Activated CD4-positive, alpha-beta memory T cell treated with anti-CD3 and anti-CD28 coated beads, Interleukin-2, amount 10 ng/mL, durations not matched to agents 7 days and 5 days (primary cell): Measurements from ENCODE around the gene PHLPP1. TPM values are rescaled to one million over a fixed set of nuclear protein-coding genes. Genes with fewer than 3 reads are reported as not detected.

ENCODE experiments used
- CTCF ChIA-PET: fragments of 350-600 bp; sonication (Branson Sonifier 250); formaldehyde crosslinking; loops from one replicate; lab custom pipeline; 2021; ENCODE audit warnings: antibody characterized with exemption, inconsistent platforms; lab: Charles Lee
- POLR2A ChIA-PET: fragments of 350-600 bp; sonication (Branson Sonifier 250); formaldehyde crosslinking; loops from one replicate; lab custom pipeline; 2021; ENCODE audit warnings: antibody characterized with exemption; lab: Charles Lee
- DNase-seq: peaks from one replicate; pipeline ENCODE4 v3.0.0-alpha.2; 2020
- H3K27ac Mint-ChIP-seq: one replicate; pipeline ENCODE4 v1.8.0; 2021; ENCODE audit warnings: mild to moderate bottlenecking, mixed read lengths
- H3K27me3 Mint-ChIP-seq: one replicate; pipeline ENCODE4 v1.8.0; 2021; ENCODE audit warnings: mixed read lengths
- H3K36me3 Mint-ChIP-seq: one replicate; pipeline ENCODE4 v1.8.0; 2021; ENCODE audit warnings: low read depth, mixed read lengths
- H3K4me1 Mint-ChIP-seq: one replicate; pipeline ENCODE4 v1.8.0; 2021; ENCODE audit warnings: mixed read lengths
- H3K4me3 Mint-ChIP-seq: one replicate; pipeline ENCODE4 v1.8.0; 2021; ENCODE audit warnings: mild to moderate bottlenecking, mixed read lengths
- H3K9me3 Mint-ChIP-seq: one replicate; pipeline ENCODE4 v1.8.0; 2021; ENCODE audit warnings: mixed read lengths
- total RNA-seq, 2 experiments: library from RNA; stranded (reverse); gene quantifications; one replicate each; pipeline ENCODE4 v1.2.3, GENCODE V29; 2021

The PHLPP1 gene
- total RNA-seq, 2 experiments from 2014 or later: 8.1 to 8.9 TPM

DNA sequence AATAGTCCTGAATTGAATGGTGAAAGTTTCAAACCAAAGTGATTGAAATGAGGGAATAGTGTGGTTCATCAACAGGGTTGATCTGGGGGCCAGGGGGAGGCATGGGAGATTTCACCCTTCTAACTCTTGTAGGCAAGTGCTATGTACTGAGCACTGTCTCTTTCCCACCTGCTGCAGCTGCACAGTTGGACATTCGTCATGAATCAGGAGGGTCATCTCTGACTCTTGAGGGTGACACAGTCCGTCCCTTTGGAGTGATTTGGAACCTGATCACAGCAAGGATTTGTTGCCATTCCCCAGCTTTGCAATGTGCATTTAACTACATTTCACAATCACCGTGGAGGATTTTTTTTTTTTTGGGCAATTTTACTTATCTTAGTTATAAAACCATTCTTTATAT lies 224.6 kb downstream of the PHLPP1 start:
- no peaks in the 10 kb centered on the region for H3K9me3 Mint-ChIP-seq
- no peaks in the 10 kb centered on the region for H3K27me3 Mint-ChIP-seq
- H3K4me1 Mint-ChIP-seq: peaks cover 8% of the 10 kb centered on the region
- DNase-seq: no peak
- H3K4me3 Mint-ChIP-seq: no peak overlapping the region
- ChIA-PET CTCF (interaction anchor here (0.7 kb wide), 1 partner anchor 266 kb away, joined by 3 read pairs; no protein-coding TSS in a partner anchor), POLR2A (no interaction called here)
- H3K36me3 Mint-ChIP-seq: no peaks in the 10 kb centered on the region
- H3K27ac Mint-ChIP-seq: no peak overlapping the region

DNA sequence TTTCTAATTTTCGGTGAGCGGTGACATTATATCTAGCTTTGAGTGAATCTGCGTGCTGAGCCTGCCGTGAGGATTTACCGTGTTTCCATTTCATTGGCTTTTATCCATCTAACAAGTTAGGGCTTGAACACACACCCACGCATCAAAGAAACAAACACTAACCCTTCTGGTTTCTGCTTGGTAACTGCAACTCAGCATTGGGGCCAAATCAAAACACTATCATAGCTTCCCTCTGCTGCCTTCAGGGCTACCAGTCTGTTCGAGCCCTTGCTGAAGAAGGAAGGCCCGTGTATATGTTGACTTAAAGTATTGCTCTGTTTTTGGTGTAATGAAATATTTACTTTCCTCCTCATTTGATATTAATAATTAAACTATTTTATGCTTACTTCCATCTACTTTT lies 227.2 kb downstream of the PHLPP1 start:
- ChIA-PET CTCF (interaction anchor here (0.9 kb wide), 1 partner anchor 15 kb away, joined by 3 read pairs; no protein-coding TSS in a partner anchor), POLR2A (no interaction called here)
- Mint-ChIP-seq H3K27me3 (no peaks in the 10 kb centered on the region), H3K36me3 (no peaks in the 10 kb centered on the region), H3K9me3 (no peaks in the 10 kb centered on the region), H3K4me3 (no peak overlapping the region), H3K27ac (no peak overlapping the region), H3K4me1 (peaks cover 6% of the 10 kb centered on the region)
- DNase-seq: no peak

DNA sequence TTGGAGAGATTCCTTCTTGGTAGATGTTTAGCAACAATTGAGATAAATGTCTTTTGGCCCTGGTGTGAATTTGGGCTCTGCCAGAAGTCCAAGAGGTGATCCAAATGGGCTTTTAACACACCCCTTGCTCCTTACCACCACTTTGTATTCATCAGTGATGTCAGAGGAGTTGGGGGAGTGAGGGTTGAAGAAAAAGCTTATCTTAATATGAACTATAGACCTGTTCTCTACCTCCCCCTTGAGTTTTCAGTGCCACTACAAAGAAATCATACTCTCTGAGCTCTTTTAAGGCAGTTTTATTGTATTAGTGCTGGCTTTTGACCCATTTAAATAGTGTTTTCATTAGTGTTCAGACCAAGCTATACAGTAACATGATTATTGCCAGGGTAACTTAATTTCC lies 229.1 kb downstream of the PHLPP1 start:
- no peaks in the 10 kb centered on the region for H3K4me1 Mint-ChIP-seq
- POLR2A ChIA-PET: no interaction called here
- no peaks in the 10 kb centered on the region for H3K9me3 Mint-ChIP-seq
- H3K36me3 Mint-ChIP-seq: no peaks in the 10 kb centered on the region
- no peak overlapping the region for H3K27ac Mint-ChIP-seq
- no peak overlapping the region for H3K4me3 Mint-ChIP-seq
- no peaks in the 10 kb centered on the region for H3K27me3 Mint-ChIP-seq
- CTCF ChIA-PET: interaction anchor here (0.7 kb wide), 1 partner anchor 13 kb away, joined by 3 read pairs; no protein-coding TSS in a partner anchor
- no peak for DNase-seq

DNA sequence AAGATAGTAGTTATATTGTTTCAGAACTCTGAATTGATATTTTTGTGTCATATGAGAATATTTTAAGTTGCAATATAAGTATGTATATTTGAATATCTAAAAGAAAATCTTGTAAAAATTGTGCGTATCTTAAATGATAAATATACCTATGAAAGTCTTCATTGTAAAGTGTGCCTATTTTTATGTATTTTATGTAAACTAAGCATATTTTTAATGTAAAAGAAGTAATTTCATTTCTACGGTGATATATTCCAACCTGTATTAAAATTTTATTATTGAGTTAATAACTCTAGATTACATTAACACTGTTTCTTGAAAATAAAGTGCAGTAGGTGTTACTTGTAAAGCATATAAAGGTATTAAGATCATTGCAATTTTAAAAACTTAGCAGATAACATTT lies 233.4 kb downstream of the PHLPP1 start:
- POLR2A ChIA-PET: no interaction called here
- Mint-ChIP-seq H3K9me3 (no peaks in the 10 kb centered on the region), H3K4me1 (peaks cover 7% of the 10 kb centered on the region), H3K4me3 (no peak overlapping the region), H3K27ac (no peak overlapping the region), H3K27me3 (no peaks in the 10 kb centered on the region), H3K36me3 (no peaks in the 10 kb centered on the region)
- CTCF ChIA-PET: interaction anchor here (1.3 kb wide), 1 partner anchor 9 kb away, joined by 4 read pairs; no protein-coding TSS in a partner anchor
- DNase-seq: no peak

DNA sequence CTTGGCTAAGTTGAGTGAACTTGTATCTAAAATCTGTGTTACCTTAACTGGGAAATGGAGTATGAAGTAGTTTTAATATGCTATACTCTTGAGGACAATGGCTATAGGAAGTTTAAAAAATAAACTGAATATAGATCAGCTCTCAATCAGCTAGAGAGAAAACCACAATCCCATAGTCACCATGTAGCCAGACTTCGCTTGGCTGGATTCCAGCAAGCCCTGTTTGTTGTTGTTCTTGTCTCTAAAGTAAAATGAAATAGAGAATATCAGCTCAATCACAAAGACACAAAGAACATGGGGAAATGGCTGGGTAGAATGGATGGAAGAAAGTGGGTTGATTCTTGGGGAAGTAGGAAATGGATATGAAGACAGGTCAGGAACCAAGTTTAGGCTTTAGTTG lies 234.9 kb downstream of the PHLPP1 start:
- DNase-seq: no peak
- CTCF ChIA-PET: interaction anchor here (1.1 kb wide), 1 partner anchor 17 kb away, joined by 3 read pairs; no protein-coding TSS in a partner anchor
- H3K4me3 Mint-ChIP-seq: no peak overlapping the region
- H3K36me3 Mint-ChIP-seq: no peaks in the 10 kb centered on the region
- H3K27me3 Mint-ChIP-seq: no peaks in the 10 kb centered on the region
- no peak overlapping the region for H3K27ac Mint-ChIP-seq
- no peaks in the 10 kb centered on the region for H3K9me3 Mint-ChIP-seq
- H3K4me1 Mint-ChIP-seq: peaks cover 14% of the 10 kb centered on the region
- POLR2A ChIA-PET: no interaction called here

DNA sequence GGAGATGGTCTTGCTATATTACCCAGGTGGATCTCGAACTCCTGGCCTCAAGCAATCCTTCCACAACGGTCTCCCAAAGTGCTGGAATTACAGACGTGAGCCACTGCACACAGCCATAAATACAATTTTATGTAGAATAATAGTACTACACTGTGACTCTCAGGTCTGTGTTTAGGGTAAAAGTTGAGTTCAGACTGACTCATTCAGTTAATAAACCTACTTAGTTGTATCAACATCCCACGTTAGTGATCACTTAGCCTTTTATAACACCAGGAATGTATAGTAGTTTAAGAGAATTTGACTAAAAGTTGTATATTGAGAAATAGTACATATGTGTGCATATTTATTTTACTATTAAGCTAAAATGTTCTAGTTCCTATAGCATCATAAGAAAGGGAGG lies 237.5 kb downstream of the PHLPP1 start:
- Mint-ChIP-seq H3K9me3 (no peaks in the 10 kb centered on the region), H3K36me3 (no peaks in the 10 kb centered on the region), H3K27ac (no peak overlapping the region), H3K4me3 (no peak overlapping the region), H3K27me3 (no peaks in the 10 kb centered on the region), H3K4me1 (peaks cover 14% of the 10 kb centered on the region)
- ChIA-PET CTCF (interaction anchor here (1.7 to 2.0 kb wide), 2 partner anchors 11 to 238 kb away, joined by 4 to 9 read pairs; partner anchors contain the start of gene PHLPP1), POLR2A (no interaction called here)
- no peak for DNase-seq

DNA sequence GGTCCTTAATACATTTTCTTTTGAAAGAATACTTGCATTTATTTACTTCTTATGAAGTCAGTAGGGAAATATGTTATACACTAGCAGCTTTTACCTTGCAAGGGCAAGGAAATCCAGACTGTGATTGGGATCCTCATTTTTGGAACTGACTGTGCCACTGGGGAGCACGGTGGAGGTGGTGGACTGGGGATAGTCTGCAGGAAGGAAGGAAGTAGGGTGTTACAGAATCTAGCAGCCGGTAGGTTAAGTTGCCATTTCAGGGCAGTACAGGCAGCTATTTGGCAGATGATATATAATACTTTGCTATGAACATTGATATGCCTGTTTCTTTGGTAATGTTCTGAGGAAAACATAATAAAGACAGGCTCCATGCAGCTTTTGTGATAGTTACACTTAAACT lies 238.3 kb downstream of the PHLPP1 start:
- CTCF ChIA-PET: interaction anchor here (1.7 to 2.0 kb wide), 2 partner anchors 10 to 238 kb away, joined by 4 to 9 read pairs; partner anchors contain the start of gene PHLPP1

DNA sequence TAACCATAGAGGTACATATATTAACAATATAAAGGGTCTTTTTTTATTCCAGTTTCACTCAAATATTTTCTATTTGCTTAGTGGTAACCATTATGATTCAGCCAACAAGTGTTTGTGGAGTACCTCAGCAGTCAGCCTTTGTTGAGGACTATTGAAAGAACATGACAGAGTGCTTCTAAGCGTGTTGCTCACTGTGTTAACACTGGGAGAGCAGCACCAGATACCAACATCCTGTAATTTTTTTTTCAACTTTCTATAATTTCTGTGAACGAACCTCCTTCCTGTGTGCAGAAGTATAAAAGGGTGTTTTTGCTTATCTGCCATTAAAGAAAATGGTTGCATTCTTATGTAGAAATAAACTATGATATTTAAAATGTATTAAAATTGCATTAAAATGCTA lies 239.0 kb downstream of the PHLPP1 start:
- H3K27me3 Mint-ChIP-seq: no peaks in the 10 kb centered on the region
- ChIA-PET CTCF (interaction anchor here (2.0 kb wide), 1 partner anchor 239 kb away, joined by 9 read pairs; the partner anchor contains the start of gene PHLPP1), POLR2A (interaction anchor here (1.1 kb wide), 1 partner anchor 238 kb away, joined by 4 read pairs; no protein-coding TSS in a partner anchor)
- no peaks in the 10 kb centered on the region for H3K9me3 Mint-ChIP-seq
- DNase-seq: no peak
- no peak overlapping the region for H3K4me3 Mint-ChIP-seq
- no peak overlapping the region for H3K27ac Mint-ChIP-seq
- no peaks in the 10 kb centered on the region for H3K36me3 Mint-ChIP-seq
- H3K4me1 Mint-ChIP-seq: peaks cover 14% of the 10 kb centered on the region

More for the DNA sequence above, 238.3 kb downstream of the PHLPP1 start:
- no peak overlapping the region for H3K27ac Mint-ChIP-seq
- H3K27me3 Mint-ChIP-seq: no peaks in the 10 kb centered on the region
- peaks cover 14% of the 10 kb centered on the region for H3K4me1 Mint-ChIP-seq
- no peaks in the 10 kb centered on the region for H3K9me3 Mint-ChIP-seq
- H3K4me3 Mint-ChIP-seq: no peak overlapping the region
- no peaks in the 10 kb centered on the region for H3K36me3 Mint-ChIP-seq
- POLR2A ChIA-PET: interaction anchor here (1.1 kb wide), 1 partner anchor 237 kb away, joined by 4 read pairs; no protein-coding TSS in a partner anchor
- DNase-seq: no peak

DNA sequence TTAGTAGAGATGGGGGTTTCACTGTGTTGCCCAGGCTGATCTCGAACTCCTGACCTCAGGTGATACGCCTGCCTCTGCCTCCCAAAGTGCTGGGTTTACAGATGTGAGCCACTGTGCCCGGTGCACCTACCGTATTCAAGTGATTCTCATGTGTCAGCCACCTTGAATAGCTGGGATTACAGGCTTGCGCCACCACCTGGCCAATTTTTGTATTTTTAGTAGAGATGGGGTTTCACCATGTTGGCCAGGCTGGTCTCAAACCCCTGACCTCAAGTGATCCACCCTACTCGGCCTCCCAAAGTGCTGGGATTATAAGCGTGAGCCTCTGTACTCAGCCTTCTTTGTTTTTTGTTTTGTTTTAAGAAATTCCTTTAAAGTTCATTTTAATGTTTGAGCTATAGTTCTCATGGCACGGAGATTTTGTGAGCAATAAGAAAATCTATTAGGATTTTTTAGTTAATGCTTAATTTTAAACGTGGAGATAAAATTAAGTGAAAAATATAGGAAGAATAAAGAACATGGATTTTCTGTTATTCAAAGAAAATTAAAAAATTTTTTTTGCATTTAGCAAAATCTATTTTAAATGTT lies 242.6 kb downstream of the PHLPP1 start:
- peaks cover 14% of the 10 kb centered on the region for H3K4me1 Mint-ChIP-seq
- H3K27ac Mint-ChIP-seq: no peak overlapping the region
- no peaks in the 10 kb centered on the region for H3K27me3 Mint-ChIP-seq
- DNase-seq: peak; percentile 62
- ChIA-PET CTCF (interaction anchor here (0.6 to 4.2 kb wide), 24 partner anchors 9 to 481 kb away, joined by 3 to 55 read pairs (median 4); partner anchors contain the start of gene PHLPP1), POLR2A (interaction anchor here (1.1 kb wide), 1 partner anchor 243 kb away, joined by 4 read pairs; the partner anchor contains the start of gene PHLPP1)
- no peaks in the 10 kb centered on the region for H3K9me3 Mint-ChIP-seq
- no peak overlapping the region for H3K4me3 Mint-ChIP-seq
- no peaks in the 10 kb centered on the region for H3K36me3 Mint-ChIP-seq

DNA sequence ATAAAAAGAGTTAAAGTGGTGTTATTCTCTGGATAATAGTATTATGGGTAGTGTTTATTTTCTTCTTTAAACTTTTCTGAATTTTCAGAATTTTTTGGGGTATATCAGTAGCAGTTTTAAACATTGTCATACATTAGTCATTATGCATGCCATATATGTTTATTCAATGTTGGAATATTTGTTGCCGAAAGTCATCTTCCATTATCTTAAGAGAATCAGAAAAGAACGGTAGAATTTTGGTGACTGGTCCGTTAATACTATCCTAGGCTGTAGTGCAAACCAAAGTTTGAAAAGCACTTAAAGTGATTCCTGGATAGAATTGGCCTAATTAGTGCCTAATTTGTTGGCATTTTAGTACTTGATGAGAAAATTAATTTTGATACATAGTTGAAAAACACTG lies 244.1 kb downstream of the PHLPP1 start:
- Mint-ChIP-seq H3K4me1 (peaks cover 2% of the 10 kb centered on the region), H3K36me3 (no peaks in the 10 kb centered on the region), H3K4me3 (no peak overlapping the region), H3K27ac (no peak overlapping the region), H3K27me3 (no peaks in the 10 kb centered on the region), H3K9me3 (no peaks in the 10 kb centered on the region)
- ChIA-PET CTCF (interaction anchor here (1.5 to 3.5 kb wide), 3 partner anchors 8 to 238 kb away, joined by 3 to 17 read pairs (median 7); no protein-coding TSS in a partner anchor), POLR2A (no interaction called here)
- no peak for DNase-seq

DNA sequence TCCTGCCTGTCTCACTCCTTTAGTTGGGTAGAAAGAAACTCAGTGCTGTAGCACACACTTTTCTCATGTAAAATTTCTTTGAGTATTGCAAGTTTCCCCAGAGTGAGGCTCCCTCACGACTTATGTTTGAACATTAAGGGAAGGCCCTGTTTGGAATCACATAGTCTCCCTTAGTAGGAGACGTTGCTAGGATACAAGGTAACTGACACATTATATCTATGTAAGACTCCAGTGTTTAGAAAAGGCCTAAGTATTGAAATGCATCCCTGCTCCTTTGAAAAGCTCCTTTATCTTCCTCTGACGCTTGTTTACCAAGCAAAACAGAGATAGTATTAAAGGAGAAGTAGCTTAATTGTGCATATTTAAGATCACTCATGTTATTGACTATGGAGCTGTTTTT lies 248.2 kb downstream of the PHLPP1 start:
- H3K4me3 Mint-ChIP-seq: no peak overlapping the region
- CTCF ChIA-PET: interaction anchor here (1.2 to 3.7 kb wide), 4 partner anchors 11 to 249 kb away, joined by 3 to 9 read pairs (median 4); partner anchors contain the start of gene PHLPP1
- H3K27me3 Mint-ChIP-seq: no peaks in the 10 kb centered on the region
- DNase-seq: no peak
- H3K9me3 Mint-ChIP-seq: no peaks in the 10 kb centered on the region
- POLR2A ChIA-PET: no interaction called here
- H3K4me1 Mint-ChIP-seq: no peaks in the 10 kb centered on the region
- no peaks in the 10 kb centered on the region for H3K36me3 Mint-ChIP-seq
- no peak overlapping the region for H3K27ac Mint-ChIP-seq

DNA sequence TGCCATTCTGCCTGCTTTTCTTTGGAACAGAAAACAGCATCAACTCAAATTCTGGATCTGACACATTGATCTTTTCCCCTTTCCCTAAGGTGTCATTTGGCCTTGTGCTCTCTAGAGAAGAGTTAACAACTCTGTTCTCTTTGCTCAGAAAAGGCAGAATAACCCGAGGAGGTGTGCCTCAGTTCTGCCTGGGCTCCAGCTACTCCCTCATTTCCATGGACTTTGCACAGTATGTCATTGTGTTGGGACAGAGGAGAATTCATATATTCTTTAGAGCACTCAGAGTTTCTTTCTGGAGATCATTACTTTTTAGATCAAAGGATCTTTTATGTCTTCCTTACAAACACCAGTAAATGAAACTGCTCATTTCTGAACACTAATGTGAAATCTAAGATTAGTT lies 249.1 kb downstream of the PHLPP1 start:
- POLR2A ChIA-PET: no interaction called here
- Mint-ChIP-seq H3K4me1 (no peaks in the 10 kb centered on the region), H3K27ac (no peak overlapping the region), H3K27me3 (no peaks in the 10 kb centered on the region), H3K36me3 (no peaks in the 10 kb centered on the region), H3K9me3 (no peaks in the 10 kb centered on the region), H3K4me3 (no peak overlapping the region)
- CTCF ChIA-PET: interaction anchor here (1.3 kb wide), 1 partner anchor 12 kb away, joined by 4 read pairs; no protein-coding TSS in a partner anchor
- no peak for DNase-seq

DNA sequence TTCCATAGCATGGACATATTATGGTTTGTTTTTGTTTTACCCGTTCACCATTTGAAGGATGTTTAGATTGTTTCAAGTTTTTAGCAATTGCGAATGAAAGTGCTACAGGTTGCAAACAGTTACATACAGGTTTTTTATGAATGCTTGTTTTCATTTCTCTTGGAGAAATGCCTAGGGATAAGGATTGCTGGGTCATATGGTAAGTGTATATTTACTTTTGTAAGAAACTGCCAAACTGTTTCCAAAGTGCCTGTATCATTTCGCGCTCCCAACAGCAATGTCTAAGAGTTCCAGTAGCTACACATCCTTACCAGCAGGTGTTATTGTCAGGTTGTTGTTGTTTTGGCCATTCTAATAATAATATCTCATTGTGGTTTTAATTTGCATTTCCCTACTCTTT lies 251.7 kb downstream of the PHLPP1 start:
- Mint-ChIP-seq H3K36me3 (no peaks in the 10 kb centered on the region), H3K27me3 (no peaks in the 10 kb centered on the region), H3K4me1 (no peaks in the 10 kb centered on the region), H3K9me3 (no peaks in the 10 kb centered on the region), H3K27ac (no peak overlapping the region), H3K4me3 (no peak overlapping the region)
- ChIA-PET POLR2A (no interaction called here), CTCF (interaction anchor here (1.1 to 1.5 kb wide), 3 partner anchors 8 to 16 kb away, joined by 3 to 7 read pairs (median 6); no protein-coding TSS in a partner anchor)
- no peak for DNase-seq
